ENCODE data around the gene ETV6.

Gene ETV6

GRCh38 chr12:11855983-11856374 lies 206.5 kb downstream of the ETV6 start:
- peak overlapping the region; percentile 12; the same call in 1 of the 2 replicates for H3K9ac ChIP-seq (ENCODE audit: low read depth, low read length)
- peaks cover 42% of the 10 kb centered on the region for H3K4me1 ChIP-seq (ENCODE audit: insufficient read depth, low read length)

GRCh38 chr12:11856971-11857370 lies 207.5 kb downstream of the ETV6 start:
- Histone ChIP-seq H3K9me3 (ENCODE audit: insufficient read depth, low read length, severe bottlenecking) (no peaks in the 10 kb centered on the region), H3K4me3 (ENCODE audit: low read depth in 1 of 2, low read length in 2 of 2) (no peak overlapping the region), H2AFZ (ENCODE audit: low read depth, low read length) (no peak overlapping the region), H3K27me3 (ENCODE audit: insufficient read depth, low read length, poor library complexity) (no peaks in the 10 kb centered on the region), H3K4me1 (ENCODE audit: insufficient read depth, low read length) (peaks cover 48% of the 10 kb centered on the region), H4K20me1 (ENCODE audit: insufficient read depth, low read length) (no peaks in the 10 kb centered on the region), H3K79me2 (ENCODE audit: insufficient read depth, low read length) (peaks cover 23% of the 10 kb centered on the region), H3K36me3 (ENCODE audit: insufficient read depth, low read length) (peaks cover 88% of the 10 kb centered on the region), H3K9ac (ENCODE audit: low read depth, low read length) (no peak overlapping the region), H3K4me2 (ENCODE audit: insufficient read depth, low read length) (no peak overlapping the region), H3K27ac (ENCODE audit: low read length) (peak overlapping the region; percentile 51; the same call in 1 of the 2 replicates)
- ATAC-seq (ENCODE audit: insufficient read depth, low read depth) (no peak), DNase-seq (no peak)
- TF ChIP-seq EZH2 (IDR thresholded peaks at IDR 0.05; ENCODE audit: borderline replicate concordance, low read depth, low read length, severe bottlenecking) (no peak), CTCF (IDR thresholded peaks at IDR 0.05; ENCODE audit: borderline replicate concordance, extremely low read depth, low read length, poor library complexity, severe bottlenecking) (no peak)

More at GRCh38 chr12:11855983-11856374, 206.5 kb downstream of the ETV6 start:
- TF ChIP-seq CTCF (IDR thresholded peaks at IDR 0.05; ENCODE audit: borderline replicate concordance, extremely low read depth, low read length, poor library complexity, severe bottlenecking) (no peak), EZH2 (IDR thresholded peaks at IDR 0.05; ENCODE audit: borderline replicate concordance, low read depth, low read length, severe bottlenecking) (no peak)
- Histone ChIP-seq H3K4me3 (ENCODE audit: low read depth in 1 of 2, low read length in 2 of 2) (no peak overlapping the region), H2AFZ (ENCODE audit: low read depth, low read length) (no peak overlapping the region), H3K27me3 (ENCODE audit: insufficient read depth, low read length, poor library complexity) (no peaks in the 10 kb centered on the region), H3K79me2 (ENCODE audit: insufficient read depth, low read length) (peaks cover 23% of the 10 kb centered on the region), H3K27ac (ENCODE audit: low read length) (peak overlapping the region; percentile 88), H3K9me3 (ENCODE audit: insufficient read depth, low read length, severe bottlenecking) (no peaks in the 10 kb centered on the region), H3K4me2 (ENCODE audit: insufficient read depth, low read length) (0 out of 2 replicates have a peak overlapping the region, but pooled peaks have one; percentile 39), H3K36me3 (ENCODE audit: insufficient read depth, low read length) (peaks cover 88% of the 10 kb centered on the region), H4K20me1 (ENCODE audit: insufficient read depth, low read length) (no peaks in the 10 kb centered on the region)
- DNase-seq (no peak), ATAC-seq (ENCODE audit: insufficient read depth, low read depth) (peak; percentile 41)

GRCh38 chr12:11859705-11860425 lies 210.4 kb downstream of the ETV6 start:
- no peak for ATAC-seq (ENCODE audit: insufficient read depth, low read depth)
- no peak overlapping the region for H3K4me2 ChIP-seq (ENCODE audit: insufficient read depth, low read length)
- H3K4me1 ChIP-seq (ENCODE audit: insufficient read depth, low read length), result peaks cover 27% of the 10 kb centered on the region
- TF ChIP-seq EZH2 (IDR thresholded peaks at IDR 0.05; ENCODE audit: borderline replicate concordance, low read depth, low read length, severe bottlenecking) (no peak), CTCF (IDR thresholded peaks at IDR 0.05; ENCODE audit: borderline replicate concordance, extremely low read depth, low read length, poor library complexity, severe bottlenecking) (no peak)
- no peak overlapping the region for H3K4me3 ChIP-seq (ENCODE audit: low read depth in 1 of 2, low read length in 2 of 2)
- peaks cover 87% of the 10 kb centered on the region for H3K36me3 ChIP-seq (ENCODE audit: insufficient read depth, low read length)
- no peaks in the 10 kb centered on the region for H3K27me3 ChIP-seq (ENCODE audit: insufficient read depth, low read length, poor library complexity)
- H4K20me1 ChIP-seq (ENCODE audit: insufficient read depth, low read length), result no peaks in the 10 kb centered on the region
- H3K27ac ChIP-seq (ENCODE audit: low read length), result peak overlapping the region; percentile 17; the same call in 1 of the 2 replicates
- no peaks in the 10 kb centered on the region for H3K9me3 ChIP-seq (ENCODE audit: insufficient read depth, low read length, severe bottlenecking)
- peaks cover 32% of the 10 kb centered on the region for H3K79me2 ChIP-seq (ENCODE audit: insufficient read depth, low read length)
- no peak overlapping the region for H2AFZ ChIP-seq (ENCODE audit: low read depth, low read length)
- H3K9ac ChIP-seq (ENCODE audit: low read depth, low read length), result no peak overlapping the region
- DNase-seq, result no peak
